ENCODE results near the gene SCG5. TPM values are rescaled to one million over a fixed set of nuclear protein-coding genes. Genes with fewer than 3 reads are reported as not detected.

The SCG5 gene
- total and polyA plus RNA-seq, 2 donors (not counting 3 experiments of a cell fraction or from before 2014, with no cell fraction given), result 3.3 to 3.9 TPM

- no peak overlapping the region for H3K4me3 ChIP-seq (replicated peaks in 1 of 3; ENCODE audit: insufficient read depth in 1 of 3, low read depth in 1 of 3, low read length in 3 of 3)
- dilution Hi-C loops (cut with MboI; ENCODE audit: extremely low pct_ligation_motif_present, low sequenced_read_pairs), result no loop called here
- no peaks in the 10 kb centered on the region for H3K79me2 ChIP-seq (ENCODE audit: control insufficient read depth, insufficient read depth, low read length)
- H3K9me1 ChIP-seq (replicated peaks; ENCODE audit: control insufficient read depth, extremely low read depth, insufficient read depth, low read length), result no peaks in the 10 kb centered on the region
- no peaks in the 10 kb centered on the region for H4K20me1 ChIP-seq (replicated peaks; ENCODE audit: control insufficient read depth, extremely low read depth, insufficient read depth, low read length)
- no peak overlapping the region for H3K9ac ChIP-seq (replicated peaks; ENCODE audit: extremely low read depth, insufficient read depth, low read length)
- H3K4me1 ChIP-seq (ENCODE audit: control insufficient read depth, extremely low read depth, insufficient read depth, low read length), result no peaks in the 10 kb centered on the region
- DNase-seq (ENCODE audit: low read depth, low spot score) (no peak), FAIRE-seq (no peak)
- no peaks in the 10 kb centered on the region for H3K36me3 ChIP-seq (ENCODE audit: control insufficient read depth in 2 of 2, extremely low read depth in 1 of 2, insufficient read depth in 2 of 2, low read length in 2 of 2)
- no peak overlapping the region for H2AFZ ChIP-seq (ENCODE audit: low read depth, low read length)
- TF ChIP-seq POLR2AphosphoS5 (IDR thresholded peaks at IDR 0.05; ENCODE audit: insufficient read depth, low read depth, low read length), result no peak
- no peak for TF ChIP-seq FOS (IDR thresholded peaks at IDR 0.05; ENCODE audit: borderline replicate concordance, insufficient read depth, low read length)
- TF ChIP-seq POLR2A (IDR thresholded peaks at IDR 0.05; ENCODE audit: low read depth, low read length), result no peak
- no peak for TF ChIP-seq GATA2 (IDR thresholded peaks at IDR 0.05; ENCODE audit: insufficient read depth, insufficient read length, low read depth, low read length)
- TF ChIP-seq EZH2 (IDR thresholded peaks at IDR 0.05; ENCODE audit: borderline replicate concordance, low read depth, low read length, severe bottlenecking), result no peak
- no peak for TF ChIP-seq JUN (IDR thresholded peaks at IDR 0.05; ENCODE audit: borderline replicate concordance, insufficient read depth, insufficient read length, low read depth)
- no peak for TF ChIP-seq MYC (IDR thresholded peaks at IDR 0.05; ENCODE audit: low read depth, low read length)
- TF ChIP-seq MAX (IDR thresholded peaks at IDR 0.05; ENCODE audit: insufficient read depth, insufficient read length), result no peak
- TF ChIP-seq CTCF (IDR thresholded peaks at IDR 0.05; ENCODE audit: extremely low read depth in 1 of 2, insufficient read depth in 1 of 2, low read depth in 1 of 2, low read length in 2 of 2), result no peak
- ChIA-PET CTCF (interaction anchor here (0.7 to 2.8 kb wide), 3 partner anchors 41 to 100 kb away, joined by 3 to 9 read pairs (median 3); no protein-coding TSS in a partner anchor), POLR2A (interaction anchor here (0.6 kb wide), 1 partner anchor 10 kb away, joined by 3 read pairs; no protein-coding TSS in a partner anchor)
- intact Hi-C loops (cut with micrococcal nuclease), result no loop called here
- no peak overlapping the region for H3K27ac ChIP-seq (ENCODE audit: insufficient read depth, low read depth, low read length)
- H3K27me3 ChIP-seq (ENCODE audit: control insufficient read depth in 2 of 2, insufficient read depth in 2 of 2, low read length in 2 of 2), result peaks cover 0 to 8% of the 10 kb centered on the region in 2 experiments
- H3K4me2 ChIP-seq (ENCODE audit: insufficient read depth, low read length), result no peak overlapping the region
- no peaks in the 10 kb centered on the region for H3K9me3 ChIP-seq (replicated peaks; ENCODE audit: control insufficient read depth, insufficient read depth, low read length)
- BruUV-seq (replicated peaks), result no TSS peak
Measured at GRCh38 chr15:32743411-32744140, 102.1 kb downstream of the SCG5 start.
